IMR-90 (cell line): ENCODE measurements around the gene B4GALT5. TPM values are rescaled to one million over a fixed set of nuclear protein-coding genes. Genes with fewer than 3 reads are reported as not detected.
A peak's percentile ranks its signal among the peaks of the same experiment; 100 is the strongest.

ENCODE experiments used
- ATAC-seq: fragments of 200-7000 bp; cut with Tn5 transposase; 2 replicates; pipeline ENCODE4 v1.9.1; 2020; ENCODE audit warnings: low read depth, mild to moderate bottlenecking, moderate library complexity
- BruUV-seq: library from RNA; stranded (reverse); fragments of 400-500 nt; replicated peaks from 2 replicates; lab custom pipeline; 2021; lab: Mats Ljungman, UMichigan
- CTCF ChIA-PET: fragments of 300-600 bp; formaldehyde crosslinking; extraction: SDS; loops from one replicate; lab custom pipeline; 2021; ENCODE audit warnings: antibody characterized with exemption; lab: Yijun Ruan, JAX
- POLR2A ChIA-PET: fragments of 300-600 bp; sonication (Branson Sonifier 250); formaldehyde crosslinking; loops from one replicate; lab custom pipeline; 2022; ENCODE audit warnings: antibody characterized with exemption; ENCODE audit not compliant: unreplicated experiment; lab: Charles Lee
- DNase-seq: peaks from one replicate; pipeline ENCODE4 v3.0.0; 2013
- H2AFZ ChIP-seq: replicated peaks from 2 replicates; pipeline ENCODE3; 2013; ENCODE audit warnings: low read length, mild to moderate bottlenecking; ENCODE audit not compliant: poor library complexity
- H2AK5ac ChIP-seq: 2 replicates; pipeline ENCODE4 v1.6.1; 2013; ENCODE audit warnings: low read depth, low read length, inconsistent platforms
- H2AK9ac ChIP-seq: replicated peaks from 2 replicates; pipeline ENCODE3; 2013; ENCODE audit warnings: mild to moderate bottlenecking, low read depth, low read length, moderate library complexity; ENCODE audit not compliant: poor library complexity
- H2BK120ac ChIP-seq: 2 replicates; pipeline ENCODE4 v1.6.1; 2013; ENCODE audit warnings: low read depth, low read length, inconsistent platforms
- H2BK15ac ChIP-seq: 3 replicates; pipeline ENCODE4 v1.6.1; 2013; ENCODE audit warnings: low read depth, low read length, inconsistent platforms
- H2BK20ac ChIP-seq: 2 replicates; pipeline ENCODE4 v1.6.1; 2013; ENCODE audit warnings: low read depth, mild to moderate bottlenecking, inconsistent platforms, low read length, moderate library complexity
- H2BK5ac ChIP-seq: 2 replicates; pipeline ENCODE4 v1.6.1; 2013; ENCODE audit warnings: mild to moderate bottlenecking, low read depth, low read length, inconsistent platforms; ENCODE audit not compliant: poor library complexity, severe bottlenecking
- H3K14ac ChIP-seq: replicated peaks from 2 replicates; pipeline ENCODE4 v1.6.1; 2013; ENCODE audit warnings: low read depth, low read length, inconsistent platforms
- H3K18ac ChIP-seq: 2 replicates; pipeline ENCODE4 v1.6.1; 2013; ENCODE audit warnings: low read depth, low read length, control low read depth
- H3K23ac ChIP-seq: 2 replicates; pipeline ENCODE4 v1.6.1; 2013; ENCODE audit warnings: low read depth, low read length, inconsistent platforms
- H3K27ac ChIP-seq: 2 replicates; pipeline ENCODE4 v1.5.1; 2013; ENCODE audit warnings: mild to moderate bottlenecking, control low read depth, low read length; ENCODE audit not compliant: insufficient read depth
- H3K27me3 ChIP-seq: 2 replicates; pipeline ENCODE4 v1.6.1; 2013; ENCODE audit warnings: low read length; ENCODE audit not compliant: control insufficient read depth, insufficient read depth
- H3K36me3 ChIP-seq: 2 replicates; pipeline ENCODE4 v1.6.1; 2013; ENCODE audit warnings: low read length, mixed read lengths; ENCODE audit not compliant: control insufficient read depth, insufficient read depth
- H3K4ac ChIP-seq: 2 replicates; pipeline ENCODE4 v1.6.1; 2013; ENCODE audit warnings: low read depth, low read length, inconsistent platforms
- H3K4me1 ChIP-seq: 2 replicates; pipeline ENCODE4 v1.6.1; 2013; ENCODE audit warnings: low read length, mixed read lengths; ENCODE audit not compliant: control insufficient read depth, insufficient read depth
- H3K4me2 ChIP-seq: 2 replicates; pipeline ENCODE4 v1.6.1; 2013; ENCODE audit warnings: low read depth, mild to moderate bottlenecking, control low read depth, low read length, moderate library complexity
- H3K4me3 ChIP-seq: 2 replicates; pipeline ENCODE4 v1.5.1; 2013; ENCODE audit warnings: low read depth, mild to moderate bottlenecking, control low read depth, low read length, moderate library complexity; ENCODE audit not compliant: insufficient read depth
- H3K56ac ChIP-seq: 2 replicates; pipeline ENCODE4 v1.6.1; 2013; ENCODE audit warnings: low read length, inconsistent platforms; ENCODE audit not compliant: insufficient read depth; ENCODE audit errors: extremely low read depth
- H3K79me1 ChIP-seq, 2 experiments: 2 replicates each; pipeline ENCODE4 v1.6.1; 2013; ENCODE audit warnings: low read length in 2 of 2, inconsistent platforms in 1 of 2, low read depth in 1 of 2
- H3K9ac ChIP-seq: 2 replicates; pipeline ENCODE4 v1.6.1; 2013; ENCODE audit warnings: low read depth, low read length, control low read depth
- H3K9me1 ChIP-seq: 2 replicates; pipeline ENCODE4 v1.6.1; 2013; ENCODE audit warnings: low read length, inconsistent platforms; ENCODE audit not compliant: insufficient read depth
- H3K9me3 ChIP-seq: 2 replicates; pipeline ENCODE4 v1.6.1; 2013; ENCODE audit warnings: low read length; ENCODE audit not compliant: control insufficient read depth, insufficient read depth
- H4K20me1 ChIP-seq: 2 replicates; pipeline ENCODE4 v1.6.1; 2013; ENCODE audit warnings: low read length, inconsistent platforms; ENCODE audit not compliant: insufficient read depth
- H4K5ac ChIP-seq: 2 replicates; pipeline ENCODE4 v1.6.1; 2013; ENCODE audit warnings: mild to moderate bottlenecking, low read depth, low read length, control low read depth
- H4K8ac ChIP-seq, 2 experiments: 2 replicates each; pipeline ENCODE4 v1.6.1; 2013; ENCODE audit warnings: low read depth in 2 of 2, low read length in 2 of 2, control low read depth in 1 of 2, inconsistent platforms in 1 of 2
- H4K91ac ChIP-seq: 2 replicates; pipeline ENCODE4 v1.6.1; 2013; ENCODE audit warnings: low read depth, low read length, inconsistent platforms; ENCODE audit not compliant: insufficient read depth
- CEBPB ChIP-seq: IDR thresholded peaks from 2 replicates; pipeline ENCODE4 v1.6.1; 2012; ENCODE audit warnings: low read depth, low read length, improper control_type of control experiment
- CHD1 ChIP-seq: IDR thresholded peaks from 2 replicates; pipeline ENCODE4 v1.6.1; 2012; ENCODE audit warnings: low read depth, low read length, improper control_type of control experiment
- ELK1 ChIP-seq: fragments of 150-350 bp; IDR thresholded peaks from 2 replicates; pipeline ENCODE4 v1.6.1; 2016; ENCODE audit warnings: low read depth, mild to moderate bottlenecking, low read length, moderate library complexity, borderline replicate concordance
- MAFK ChIP-seq: IDR thresholded peaks from 2 replicates; pipeline ENCODE4 v1.6.1; 2012; ENCODE audit warnings: low read depth, low read length, improper control_type of control experiment
- MAZ ChIP-seq: IDR thresholded peaks from 2 replicates; pipeline ENCODE4 v1.6.1; 2012; ENCODE audit warnings: low read depth, mild to moderate bottlenecking, low read length, improper control_type of control experiment, moderate library complexity, borderline replicate concordance
- MXI1 ChIP-seq: IDR thresholded peaks from 2 replicates; pipeline ENCODE4 v1.6.1; 2012; ENCODE audit warnings: low read depth, mild to moderate bottlenecking, low read length, moderate library complexity, borderline replicate concordance
- NFE2L2 ChIP-seq: fragments of 150-350 bp; IDR thresholded peaks from 2 replicates; pipeline ENCODE4 v1.6.1; 2016; ENCODE audit warnings: low read depth, mild to moderate bottlenecking, low read length
- POLR2A ChIP-seq: IDR thresholded peaks from 2 replicates; pipeline ENCODE4 v1.6.1; 2012; ENCODE audit warnings: mild to moderate bottlenecking, low read depth, low read length
- RAD21 ChIP-seq: IDR thresholded peaks from 2 replicates; pipeline ENCODE4 v1.6.1; 2012; ENCODE audit warnings: low read length, improper control_type of control experiment
- RCOR1 ChIP-seq: IDR thresholded peaks from 2 replicates; pipeline ENCODE4 v1.6.1; 2012; ENCODE audit warnings: mild to moderate bottlenecking, low read length, improper control_type of control experiment; ENCODE audit not compliant: insufficient replicate concordance
- RFX5 ChIP-seq: IDR thresholded peaks from 2 replicates; pipeline ENCODE4 v1.8.0; 2012; ENCODE audit warnings: low read depth, mild to moderate bottlenecking, low read length, moderate library complexity
- SMC3 ChIP-seq: fragments of 150-350 bp; IDR thresholded peaks from 2 replicates; pipeline ENCODE4 v1.6.1; 2016; ENCODE audit warnings: low read depth, mild to moderate bottlenecking, antibody characterized with exemption, low read length, moderate library complexity
- USF2 ChIP-seq: fragments of 150-350 bp; IDR thresholded peaks from 2 replicates; pipeline ENCODE4 v1.6.1; 2017; ENCODE audit warnings: mild to moderate bottlenecking, antibody characterized with exemption, low read length, low read depth
- WGBS, 2 experiments: methylation state at CpG; one replicate each; pipeline versions ENCODE4 v1.1.5 to v1.1.7; 2013; ENCODE audit warnings: missing lambda C conversion rate in 2 of 2; ENCODE audit not compliant: insufficient read length in 1 of 2; ENCODE audit errors: extremely low coverage in 2 of 2; 5-methylcytosine and 5-hydroxymethylcytosine counted together
- dilution Hi-C: fragments of 300-500 bp; cut with HindIII; formaldehyde crosslinking; loops from one replicate; pipeline ENCODE4 v1.14.3; 2018; ENCODE audit warnings: low sequenced_read_pairs; ENCODE audit not compliant: unreplicated experiment
- in situ Hi-C: fragments of 300-500 bp; cut with MboI; formaldehyde crosslinking; loops from 3 replicates; pipeline ENCODE4 v1.14.3; 2019; ENCODE audit warnings: low sequenced_read_pairs, inconsistent platforms, mixed read lengths
- intact Hi-C: fragments of 100-400 bp; cut with micrococcal nuclease; formaldehyde crosslinking; loops from 2 replicates; pipeline ENCODE4 v1.10.0; 2022
- polyA plus RNA-seq, 3 experiments: library from polyadenylated mRNA; depleted of rRNA; stranded (reverse); fragments of >200 nt; gene quantifications; 2 replicates each; pipeline ENCODE4 v1.2.3, GENCODE V29; 2012; ENCODE audit warnings: low replicate concordance in 1 of 3
- total RNA-seq: library from RNA; depleted of rRNA; stranded (reverse); fragments of >200 nt; gene quantifications from 2 replicates; pipeline ENCODE4 v1.2.3, GENCODE V29; 2012

Gene B4GALT5
- total and polyA plus RNA-seq, 2 of the 4 experiments (the other 2 are of a cell fraction) = 11.3 to 20.4 TPM

GRCh38 chr20:49677777-49678758, 35.6 kb downstream of the B4GALT5 start:
- Histone ChIP-seq H2BK120ac (no peak overlapping the region), H3K4me1 (peaks cover 17% of the 10 kb centered on the region), H4K5ac (peak overlapping the region; percentile 71), H3K18ac (peak overlapping the region; percentile 68), H3K4me3 (no peak overlapping the region), H3K4ac (peak overlapping the region; percentile 41; the same call in 1 of the 2 replicates), H2AK5ac (no peak overlapping the region), H2BK5ac (peak overlapping the region; percentile 52), H4K8ac (no peak overlapping the region), H3K9me1 (peaks cover 34% of the 10 kb centered on the region), H2AFZ (no peak overlapping the region), H3K23ac (peak overlapping the region; percentile 28; the same call in 1 of the 2 replicates), H3K4me2 (peak overlapping the region; percentile 83), H3K27me3 (no peaks in the 10 kb centered on the region), H3K9me3 (no peaks in the 10 kb centered on the region), H3K56ac (no peak overlapping the region), H3K27ac (peak overlapping the region; percentile 84; the same call in 1 of the 2 replicates), H3K36me3 (no peaks in the 10 kb centered on the region), H4K20me1 (peaks cover 56% of the 10 kb centered on the region), H3K79me1 (peaks cover 34 to 92% of the 10 kb centered on the region in 2 experiments), H2BK15ac (peak overlapping the region; percentile 20; the same call in 1 of the 3 replicates), H2AK9ac (no peak overlapping the region), H3K9ac (no peak overlapping the region), H3K14ac (0 out of 2 replicates have a peak overlapping the region, but pooled peaks have one; percentile 8), H4K91ac (no peak overlapping the region), H2BK20ac (peak overlapping the region; percentile 10; the same call in 1 of the 2 replicates)
- BruUV-seq = no TSS peak
- ATAC-seq = no peak
- intact Hi-C loops (no loop called here), in situ Hi-C loops (no loop called here), dilution Hi-C loops (no loop called here)
- CTCF ChIA-PET = no interaction called here
- POLR2A ChIA-PET = no interaction called here
- no peak for DNase-seq
- WGBS, 2 experiments = no CpG with 5 or more reads among the region's 11 CpGs
- TF ChIP-seq RAD21 (no peak), NFE2L2 (no peak), ELK1 (no peak), CHD1 (no peak), SMC3 (no peak), RFX5 (no peak), CEBPB (no peak), MAZ (no peak), MXI1 (no peak), USF2 (no peak), POLR2A (no peak), RCOR1 (no peak), MAFK (no peak)
